Colonic mucosa (tissue), 4 donors: ENCODE measurements around the gene SNX8. TPM values are rescaled to one million over a fixed set of nuclear protein-coding genes. Genes with fewer than 3 reads are reported as not detected.

Source experiments
- DNase-seq: peaks from one replicate; pipeline ENCODE4 v3.0.0-alpha.2; 2020
- H3K27ac ChIP-seq: fragments of 200-600 bp; one replicate; pipeline ENCODE4 v1.8.0; 2021
- H3K27me3 ChIP-seq: fragments of 200-600 bp; one replicate; pipeline ENCODE4 v1.8.0; 2021
- H3K36me3 ChIP-seq: fragments of 200-600 bp; one replicate; pipeline ENCODE4 v1.8.0; 2021
- H3K4me1 ChIP-seq: fragments of 200-600 bp; one replicate; pipeline ENCODE4 v1.8.0; 2021; ENCODE audit warnings: mild to moderate bottlenecking
- H3K4me3 ChIP-seq: fragments of 200-600 bp; one replicate; pipeline ENCODE4 v1.8.0; 2021
- H3K9ac ChIP-seq, 2 donors: one replicate each; pipeline ENCODE4 v1.7.0; 2013; ENCODE audit warnings: control low read depth in 2 of 2, low read depth in 2 of 2, low read length in 2 of 2
- H3K9me3 ChIP-seq: fragments of 200-600 bp; one replicate; pipeline ENCODE4 v1.8.0; 2021
- CTCF ChIP-seq: fragments of 200-600 bp; IDR thresholded peaks from one replicate; pipeline ENCODE4 v1.8.0; 2022; ENCODE audit warnings: antibody characterized with exemption, mild to moderate bottlenecking
- intact Hi-C: fragments of 100-400 bp; cut with DNase I; formaldehyde crosslinking; loops from one replicate; pipeline ENCODE4 v1.14.1; 2022
- total RNA-seq, 2 donors: library from RNA; stranded (reverse); fragmentation: NEBNext Ultra II Directional in 1 of 2; extraction: Animal tissue kit (Norgen Biotek cat#: 25700) in 1 of 2; gene quantifications; one replicate each; pipeline ENCODE4 v1.2.1, GENCODE V29; 2021
- donor health status: healthy.
- donor health status: DM: no; HTN: no; CAD: no.
- donor health status: DM: no; HTN: no; CAD: no.

Gene SNX8
- total RNA-seq, 2 donors from 2014 or later: 22.4 to 36.7 TPM

- no peak for TF ChIP-seq CTCF
- Histone ChIP-seq H3K4me3 (no peak overlapping the region), H3K9ac (no peak overlapping the region), H3K27ac (no peak overlapping the region), H3K4me1 (no peaks in the 10 kb centered on the region), H3K9me3 (no peaks in the 10 kb centered on the region), H3K27me3 (no peaks in the 10 kb centered on the region), H3K36me3 (no peaks in the 10 kb centered on the region)
- no peak for DNase-seq
- intact Hi-C loops: no loop called here
Measured at GRCh38 chr7:2223321-2223720, 90.9 kb downstream of the SNX8 start.

GRCh38 chr7:2222516-2222915, 91.7 kb downstream of the SNX8 start:
- Histone ChIP-seq H3K4me3 (no peak overlapping the region), H3K9ac (no peak overlapping the region), H3K27me3 (no peaks in the 10 kb centered on the region), H3K4me1 (no peaks in the 10 kb centered on the region), H3K9me3 (no peaks in the 10 kb centered on the region), H3K36me3 (no peaks in the 10 kb centered on the region), H3K27ac (no peak overlapping the region)
- intact Hi-C loops: no loop called here
- TF ChIP-seq CTCF: no peak
- DNase-seq: no peak

- DNase-seq: no peak
- Histone ChIP-seq H3K9ac (no peak overlapping the region), H3K9me3 (no peaks in the 10 kb centered on the region), H3K36me3 (no peaks in the 10 kb centered on the region), H3K27ac (no peak overlapping the region), H3K4me1 (no peaks in the 10 kb centered on the region), H3K4me3 (no peak overlapping the region), H3K27me3 (no peaks in the 10 kb centered on the region)
- no peak for TF ChIP-seq CTCF
- intact Hi-C loops: no loop called here
Measured at GRCh38 chr7:2220954-2221353, 93.3 kb downstream of the SNX8 start.

GRCh38 chr7:2220506-2220905, 93.7 kb downstream of the SNX8 start:
- H3K36me3 ChIP-seq: no peaks in the 10 kb centered on the region
- no peak for DNase-seq
- no peak overlapping the region for H3K9ac ChIP-seq
- no peaks in the 10 kb centered on the region for H3K27me3 ChIP-seq
- intact Hi-C loops: no loop called here
- TF ChIP-seq CTCF: no peak
- no peaks in the 10 kb centered on the region for H3K4me1 ChIP-seq
- no peak overlapping the region for H3K4me3 ChIP-seq
- no peak overlapping the region for H3K27ac ChIP-seq
- no peaks in the 10 kb centered on the region for H3K9me3 ChIP-seq

- TF ChIP-seq CTCF: no peak
- no peaks in the 10 kb centered on the region for H3K4me1 ChIP-seq
- intact Hi-C loops: no loop called here
- no peak for DNase-seq
- no peaks in the 10 kb centered on the region for H3K9me3 ChIP-seq
- H3K36me3 ChIP-seq: no peaks in the 10 kb centered on the region
- no peak overlapping the region for H3K9ac ChIP-seq
- no peaks in the 10 kb centered on the region for H3K27me3 ChIP-seq
- H3K4me3 ChIP-seq: no peak overlapping the region
- H3K27ac ChIP-seq: no peak overlapping the region
Measured at GRCh38 chr7:2220030-2220429, 94.2 kb downstream of the SNX8 start.

DNA sequence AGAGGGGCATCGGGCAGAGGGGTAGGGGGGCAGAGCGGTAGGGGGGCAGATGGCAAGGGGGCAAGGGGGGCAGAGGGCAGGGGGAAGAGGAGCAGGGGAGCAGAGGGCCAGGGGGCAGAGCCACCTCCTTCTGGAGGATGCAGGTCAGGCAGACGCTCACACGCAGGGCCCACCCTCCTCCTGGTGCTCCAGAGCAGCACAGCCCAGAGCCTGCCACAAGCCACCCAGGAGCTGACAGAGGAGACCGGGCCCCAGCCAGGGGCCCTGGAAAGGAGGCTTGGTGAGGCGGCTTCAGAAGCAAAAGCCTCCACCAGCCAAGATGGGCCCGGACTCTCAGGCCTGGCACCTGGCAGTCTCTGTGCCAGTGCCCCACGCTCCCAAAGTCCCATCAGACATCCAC, 94.6 kb downstream of the SNX8 start:
- no peak overlapping the region for H3K4me3 ChIP-seq
- no peaks in the 10 kb centered on the region for H3K4me1 ChIP-seq
- no peak for TF ChIP-seq CTCF
- H3K9me3 ChIP-seq: no peaks in the 10 kb centered on the region
- H3K27ac ChIP-seq: no peak overlapping the region
- intact Hi-C loops: no loop called here
- no peaks in the 10 kb centered on the region for H3K27me3 ChIP-seq
- H3K9ac ChIP-seq: no peak overlapping the region
- no peak for DNase-seq
- no peaks in the 10 kb centered on the region for H3K36me3 ChIP-seq
